IMR-90 (cell line): Measurements from ENCODE around the gene CXCL17. TPM values are rescaled to one million over a fixed set of nuclear protein-coding genes. Genes with fewer than 3 reads are reported as not detected.

ENCODE experiments used
- ATAC-seq: fragments of 200-7000 bp; cut with Tn5 transposase; 2 replicates; pipeline ENCODE4 v1.9.1; 2020; ENCODE audit warnings: low read depth, mild to moderate bottlenecking, moderate library complexity
- BruUV-seq: library from RNA; stranded (reverse); fragments of 400-500 nt; replicated peaks from 2 replicates; lab custom pipeline; 2021; lab: Mats Ljungman, UMichigan
- CTCF ChIA-PET: fragments of 300-600 bp; formaldehyde crosslinking; extraction: SDS; loops from one replicate; lab custom pipeline; 2021; ENCODE audit warnings: antibody characterized with exemption; lab: Yijun Ruan, JAX
- POLR2A ChIA-PET: fragments of 300-600 bp; sonication (Branson Sonifier 250); formaldehyde crosslinking; loops from one replicate; lab custom pipeline; 2022; ENCODE audit warnings: antibody characterized with exemption; ENCODE audit not compliant: unreplicated experiment; lab: Charles Lee
- DNase-seq: peaks from one replicate; pipeline ENCODE4 v3.0.0; 2013
- H2AFZ ChIP-seq: replicated peaks from 2 replicates; pipeline ENCODE3; 2013; ENCODE audit warnings: low read length, mild to moderate bottlenecking; ENCODE audit not compliant: poor library complexity
- H2AK5ac ChIP-seq: 2 replicates; pipeline ENCODE4 v1.6.1; 2013; ENCODE audit warnings: low read depth, low read length, inconsistent platforms
- H2AK9ac ChIP-seq: replicated peaks from 2 replicates; pipeline ENCODE3; 2013; ENCODE audit warnings: mild to moderate bottlenecking, low read depth, low read length, moderate library complexity; ENCODE audit not compliant: poor library complexity
- H2BK120ac ChIP-seq: 2 replicates; pipeline ENCODE4 v1.6.1; 2013; ENCODE audit warnings: low read depth, low read length, inconsistent platforms
- H2BK15ac ChIP-seq: 3 replicates; pipeline ENCODE4 v1.6.1; 2013; ENCODE audit warnings: low read depth, low read length, inconsistent platforms
- H2BK20ac ChIP-seq: 2 replicates; pipeline ENCODE4 v1.6.1; 2013; ENCODE audit warnings: low read depth, mild to moderate bottlenecking, inconsistent platforms, low read length, moderate library complexity
- H2BK5ac ChIP-seq: 2 replicates; pipeline ENCODE4 v1.6.1; 2013; ENCODE audit warnings: mild to moderate bottlenecking, low read depth, low read length, inconsistent platforms; ENCODE audit not compliant: poor library complexity, severe bottlenecking
- H3K14ac ChIP-seq: replicated peaks from 2 replicates; pipeline ENCODE4 v1.6.1; 2013; ENCODE audit warnings: low read depth, low read length, inconsistent platforms
- H3K18ac ChIP-seq: 2 replicates; pipeline ENCODE4 v1.6.1; 2013; ENCODE audit warnings: low read depth, low read length, control low read depth
- H3K23ac ChIP-seq: 2 replicates; pipeline ENCODE4 v1.6.1; 2013; ENCODE audit warnings: low read depth, low read length, inconsistent platforms
- H3K27ac ChIP-seq: 2 replicates; pipeline ENCODE4 v1.5.1; 2013; ENCODE audit warnings: mild to moderate bottlenecking, control low read depth, low read length; ENCODE audit not compliant: insufficient read depth
- H3K27me3 ChIP-seq: 2 replicates; pipeline ENCODE4 v1.6.1; 2013; ENCODE audit warnings: low read length; ENCODE audit not compliant: control insufficient read depth, insufficient read depth
- H3K36me3 ChIP-seq: 2 replicates; pipeline ENCODE4 v1.6.1; 2013; ENCODE audit warnings: low read length, mixed read lengths; ENCODE audit not compliant: control insufficient read depth, insufficient read depth
- H3K4ac ChIP-seq: 2 replicates; pipeline ENCODE4 v1.6.1; 2013; ENCODE audit warnings: low read depth, low read length, inconsistent platforms
- H3K4me1 ChIP-seq: 2 replicates; pipeline ENCODE4 v1.6.1; 2013; ENCODE audit warnings: low read length, mixed read lengths; ENCODE audit not compliant: control insufficient read depth, insufficient read depth
- H3K4me2 ChIP-seq: 2 replicates; pipeline ENCODE4 v1.6.1; 2013; ENCODE audit warnings: low read depth, mild to moderate bottlenecking, control low read depth, low read length, moderate library complexity
- H3K4me3 ChIP-seq: 2 replicates; pipeline ENCODE4 v1.5.1; 2013; ENCODE audit warnings: low read depth, mild to moderate bottlenecking, control low read depth, low read length, moderate library complexity; ENCODE audit not compliant: insufficient read depth
- H3K56ac ChIP-seq: 2 replicates; pipeline ENCODE4 v1.6.1; 2013; ENCODE audit warnings: low read length, inconsistent platforms; ENCODE audit not compliant: insufficient read depth; ENCODE audit errors: extremely low read depth
- H3K79me1 ChIP-seq, 2 experiments: 2 replicates each; pipeline ENCODE4 v1.6.1; 2013; ENCODE audit warnings: low read length in 2 of 2, inconsistent platforms in 1 of 2, low read depth in 1 of 2
- H3K9ac ChIP-seq: 2 replicates; pipeline ENCODE4 v1.6.1; 2013; ENCODE audit warnings: low read depth, low read length, control low read depth
- H3K9me1 ChIP-seq: 2 replicates; pipeline ENCODE4 v1.6.1; 2013; ENCODE audit warnings: low read length, inconsistent platforms; ENCODE audit not compliant: insufficient read depth
- H3K9me3 ChIP-seq: 2 replicates; pipeline ENCODE4 v1.6.1; 2013; ENCODE audit warnings: low read length; ENCODE audit not compliant: control insufficient read depth, insufficient read depth
- H4K20me1 ChIP-seq: 2 replicates; pipeline ENCODE4 v1.6.1; 2013; ENCODE audit warnings: low read length, inconsistent platforms; ENCODE audit not compliant: insufficient read depth
- H4K5ac ChIP-seq: 2 replicates; pipeline ENCODE4 v1.6.1; 2013; ENCODE audit warnings: mild to moderate bottlenecking, low read depth, low read length, control low read depth
- H4K8ac ChIP-seq, 2 experiments: 2 replicates each; pipeline ENCODE4 v1.6.1; 2013; ENCODE audit warnings: low read depth in 2 of 2, low read length in 2 of 2, control low read depth in 1 of 2, inconsistent platforms in 1 of 2
- H4K91ac ChIP-seq: 2 replicates; pipeline ENCODE4 v1.6.1; 2013; ENCODE audit warnings: low read depth, low read length, inconsistent platforms; ENCODE audit not compliant: insufficient read depth
- USF2 ChIP-seq: fragments of 150-350 bp; IDR thresholded peaks from 2 replicates; pipeline ENCODE4 v1.6.1; 2017; ENCODE audit warnings: mild to moderate bottlenecking, antibody characterized with exemption, low read length, low read depth
- WGBS, 2 experiments: methylation state at CpG; one replicate each; pipeline versions ENCODE4 v1.1.5 to v1.1.7; 2013; ENCODE audit warnings: missing lambda C conversion rate in 2 of 2; ENCODE audit not compliant: insufficient read length in 1 of 2; ENCODE audit errors: extremely low coverage in 2 of 2; 5-methylcytosine and 5-hydroxymethylcytosine counted together
- dilution Hi-C: fragments of 300-500 bp; cut with HindIII; formaldehyde crosslinking; loops from one replicate; pipeline ENCODE4 v1.14.3; 2018; ENCODE audit warnings: low sequenced_read_pairs; ENCODE audit not compliant: unreplicated experiment
- in situ Hi-C: fragments of 300-500 bp; cut with MboI; formaldehyde crosslinking; loops from 3 replicates; pipeline ENCODE4 v1.14.3; 2019; ENCODE audit warnings: low sequenced_read_pairs, inconsistent platforms, mixed read lengths
- intact Hi-C: fragments of 100-400 bp; cut with micrococcal nuclease; formaldehyde crosslinking; loops from 2 replicates; pipeline ENCODE4 v1.10.0; 2022
- polyA plus RNA-seq, 3 experiments: library from polyadenylated mRNA; depleted of rRNA; stranded (reverse); fragments of >200 nt; gene quantifications; 2 replicates each; pipeline ENCODE4 v1.2.3, GENCODE V29; 2012; ENCODE audit warnings: low replicate concordance in 1 of 3
- total RNA-seq: library from RNA; depleted of rRNA; stranded (reverse); fragments of >200 nt; gene quantifications from 2 replicates; pipeline ENCODE4 v1.2.3, GENCODE V29; 2012

Gene CXCL17
- total and polyA plus RNA-seq, 2 of the 4 experiments (the other 2 are of a cell fraction), result not detected

GRCh38 chr19:42452590-42452989 is 9.8 kb upstream of the CXCL17 start:
- BruUV-seq, result no TSS peak
- H2AK5ac ChIP-seq, result no peak overlapping the region
- no peaks in the 10 kb centered on the region for H3K79me1 ChIP-seq
- intact Hi-C loops, result no loop called here
- in situ Hi-C loops, result loop anchor here (5.0 kb wide), 1 partner anchor 75 kb away; the partner anchor contains the start of gene CEACAM1
- H3K4me1 ChIP-seq, result no peaks in the 10 kb centered on the region
- H2BK15ac ChIP-seq, result no peak overlapping the region
- peaks cover 26% of the 10 kb centered on the region for H3K27me3 ChIP-seq
- H2BK20ac ChIP-seq, result no peak overlapping the region
- no peaks in the 10 kb centered on the region; the same call in 1 of the 2 replicates for H4K20me1 ChIP-seq
- H4K5ac ChIP-seq, result no peak overlapping the region
- no peak for TF ChIP-seq USF2
- WGBS, 2 experiments, result no CpG with 5 or more reads among the region's 4 CpGs
- H4K8ac ChIP-seq, result no peak overlapping the region
- no peak overlapping the region for H3K27ac ChIP-seq
- H2BK5ac ChIP-seq, result no peak overlapping the region
- H3K4me2 ChIP-seq, result no peak overlapping the region
- H3K14ac ChIP-seq, result no peak overlapping the region
- no peak overlapping the region for H3K9ac ChIP-seq
- ChIA-PET CTCF (interaction anchor here (0.6 to 1.4 kb wide), 2 partner anchors 14 to 1028 kb away, joined by 3 read pairs; no protein-coding TSS in a partner anchor), POLR2A (no interaction called here)
- no peaks in the 10 kb centered on the region for H3K36me3 ChIP-seq
- no peak for DNase-seq
- no peak overlapping the region for H3K56ac ChIP-seq
- dilution Hi-C loops, result no loop called here
- H4K91ac ChIP-seq, result no peak overlapping the region
- no peak overlapping the region for H3K18ac ChIP-seq
- no peak overlapping the region for H3K4ac ChIP-seq
- no peak overlapping the region for H3K4me3 ChIP-seq
- H2BK120ac ChIP-seq, result no peak overlapping the region
- no peaks in the 10 kb centered on the region for H3K9me3 ChIP-seq
- H2AK9ac ChIP-seq, result no peak overlapping the region
- no peak overlapping the region for H3K23ac ChIP-seq
- no peaks in the 10 kb centered on the region for H3K9me1 ChIP-seq
- ATAC-seq, result no peak
- no peak overlapping the region for H2AFZ ChIP-seq
